WTC11 (cell line): ENCODE measurements around the gene RPS29. TPM values are rescaled to one million over a fixed set of nuclear protein-coding genes. Genes with fewer than 3 reads are reported as not detected.
A peak's percentile ranks its signal among the peaks of the same experiment; 100 is the strongest.

ENCODE experiments used
- MLX ChIP-seq: sonication (generic); formaldehyde crosslinking; IDR thresholded peaks from 2 replicates; pipeline ENCODE4 v1.8.1; 2023; ENCODE audit warnings: mild to moderate bottlenecking, missing genetic modification reagents, moderate library complexity
- PRRX2 ChIP-seq: fragments of 250-450 bp; sonication (Bioruptor Pico); IDR thresholded peaks from 2 replicates; pipeline ENCODE4 v1.8.0; 2021; ENCODE audit warnings: mild to moderate bottlenecking
- SMAD4 ChIP-seq: sonication (generic); formaldehyde crosslinking; IDR thresholded peaks from 2 replicates; pipeline ENCODE4 v1.8.0; 2022; ENCODE audit warnings: mild to moderate bottlenecking, missing genetic modification reagents
- SOX15 ChIP-seq: fragments of 250-450 bp; sonication (Bioruptor Pico); IDR thresholded peaks from 2 replicates; pipeline ENCODE4 v1.9.0; 2021; ENCODE audit warnings: mild to moderate bottlenecking
- TCF7 ChIP-seq: sonication (generic); formaldehyde crosslinking; IDR thresholded peaks from 2 replicates; pipeline ENCODE4 v1.8.0; 2022; ENCODE audit warnings: mild to moderate bottlenecking, low read depth, missing genetic modification reagents, moderate library complexity
- TP53 ChIP-seq: sonication (generic); formaldehyde crosslinking; IDR thresholded peaks from 2 replicates; pipeline ENCODE4 v1.8.1; 2023; ENCODE audit warnings: mild to moderate bottlenecking, missing genetic modification reagents
- USF1 ChIP-seq: sonication (generic); formaldehyde crosslinking; IDR thresholded peaks from 2 replicates; pipeline ENCODE4 v1.8.0; 2022; ENCODE audit warnings: mild to moderate bottlenecking, missing genetic modification reagents
- ZNF138 ChIP-seq: sonication (generic); formaldehyde crosslinking; conservative IDR thresholded peaks from 2 replicates; pipeline ENCODE4 v1.8.1; 2022; ENCODE audit warnings: mild to moderate bottlenecking, moderate library complexity, missing genetic modification reagents
- ZNF219 ChIP-seq: sonication (generic); formaldehyde crosslinking; IDR thresholded peaks from 2 replicates; pipeline ENCODE4 v1.8.0; 2023; ENCODE audit warnings: missing genetic modification reagents, mild to moderate bottlenecking, borderline replicate concordance
- ZNF396 ChIP-seq: fragments of 250-450 bp; sonication (Bioruptor Pico); IDR thresholded peaks from 2 replicates; pipeline ENCODE4 v1.8.0; 2021; ENCODE audit warnings: mild to moderate bottlenecking, moderate library complexity, borderline replicate concordance
- ZNF416 ChIP-seq: fragments of 250-450 bp; sonication (Bioruptor Pico); IDR thresholded peaks from 2 replicates; pipeline ENCODE4 v1.9.0; 2021; ENCODE audit warnings: mild to moderate bottlenecking, inconsistent platforms
- ZNF532 ChIP-seq: fragments of 250-450 bp; sonication (Bioruptor Pico); IDR thresholded peaks from 2 replicates; pipeline ENCODE4 v1.9.0; 2021; ENCODE audit warnings: mild to moderate bottlenecking, borderline replicate concordance
- ZNF671 ChIP-seq: fragments of 250-450 bp; sonication (Bioruptor Pico); IDR thresholded peaks from 2 replicates; pipeline ENCODE4 v1.8.0; 2021; ENCODE audit warnings: mild to moderate bottlenecking
- total RNA-seq: library from RNA; stranded (reverse); gene quantifications from 3 replicates; pipeline ENCODE4 v1.2.3, GENCODE V29; 2021
- TF ChIP-seq, protein P1 (sequence below): sonication (generic); formaldehyde crosslinking; IDR thresholded peaks from 2 replicates; pipeline ENCODE4 v1.8.1; 2022; ENCODE audit warnings: mild to moderate bottlenecking, missing genetic modification reagents, moderate library complexity, borderline replicate concordance
- TF ChIP-seq, protein P2 (sequence below): fragments of 200-600 bp; IDR thresholded peaks from 2 replicates; pipeline ENCODE4 v1.8.0; 2022; ENCODE audit warnings: antibody characterized with exemption
- TF ChIP-seq, protein P3 (sequence below): sonication (generic); formaldehyde crosslinking; IDR thresholded peaks from 2 replicates; pipeline ENCODE4 v1.8.1; 2023; ENCODE audit warnings: mild to moderate bottlenecking, missing genetic modification reagents

Gene RPS29
- total RNA-seq, 1 experiment from 2014 or later, result 2,168 TPM

- peak; percentile 13; the same call in 1 of the 2 replicates for TF ChIP-seq ZNF532 (CRISPR knock-in tag)
- TF ChIP-seq PRRX2 (CRISPR knock-in tag), result peak; percentile 68
- TF ChIP-seq TCF7, result no peak
- no peak for TF ChIP-seq ZNF138
- TF ChIP-seq, protein P1, sequence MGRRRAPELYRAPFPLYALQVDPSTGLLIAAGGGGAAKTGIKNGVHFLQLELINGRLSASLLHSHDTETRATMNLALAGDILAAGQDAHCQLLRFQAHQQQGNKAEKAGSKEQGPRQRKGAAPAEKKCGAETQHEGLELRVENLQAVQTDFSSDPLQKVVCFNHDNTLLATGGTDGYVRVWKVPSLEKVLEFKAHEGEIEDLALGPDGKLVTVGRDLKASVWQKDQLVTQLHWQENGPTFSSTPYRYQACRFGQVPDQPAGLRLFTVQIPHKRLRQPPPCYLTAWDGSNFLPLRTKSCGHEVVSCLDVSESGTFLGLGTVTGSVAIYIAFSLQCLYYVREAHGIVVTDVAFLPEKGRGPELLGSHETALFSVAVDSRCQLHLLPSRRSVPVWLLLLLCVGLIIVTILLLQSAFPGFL, result peak; percentile 67; the same call in 1 of the 2 replicates
- TF ChIP-seq ZNF671, result peak; percentile 93
- no peak for TF ChIP-seq SMAD4
- TF ChIP-seq MLX, result no peak
- TF ChIP-seq, protein P2, sequence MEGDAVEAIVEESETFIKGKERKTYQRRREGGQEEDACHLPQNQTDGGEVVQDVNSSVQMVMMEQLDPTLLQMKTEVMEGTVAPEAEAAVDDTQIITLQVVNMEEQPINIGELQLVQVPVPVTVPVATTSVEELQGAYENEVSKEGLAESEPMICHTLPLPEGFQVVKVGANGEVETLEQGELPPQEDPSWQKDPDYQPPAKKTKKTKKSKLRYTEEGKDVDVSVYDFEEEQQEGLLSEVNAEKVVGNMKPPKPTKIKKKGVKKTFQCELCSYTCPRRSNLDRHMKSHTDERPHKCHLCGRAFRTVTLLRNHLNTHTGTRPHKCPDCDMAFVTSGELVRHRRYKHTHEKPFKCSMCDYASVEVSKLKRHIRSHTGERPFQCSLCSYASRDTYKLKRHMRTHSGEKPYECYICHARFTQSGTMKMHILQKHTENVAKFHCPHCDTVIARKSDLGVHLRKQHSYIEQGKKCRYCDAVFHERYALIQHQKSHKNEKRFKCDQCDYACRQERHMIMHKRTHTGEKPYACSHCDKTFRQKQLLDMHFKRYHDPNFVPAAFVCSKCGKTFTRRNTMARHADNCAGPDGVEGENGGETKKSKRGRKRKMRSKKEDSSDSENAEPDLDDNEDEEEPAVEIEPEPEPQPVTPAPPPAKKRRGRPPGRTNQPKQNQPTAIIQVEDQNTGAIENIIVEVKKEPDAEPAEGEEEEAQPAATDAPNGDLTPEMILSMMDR, result no peak
- no peak for TF ChIP-seq ZNF396
- peak; percentile 96 for TF ChIP-seq ZNF416 (CRISPR knock-in tag)
- TF ChIP-seq ZNF219 (CRISPR knock-in tag), result no peak
- TF ChIP-seq, protein P3, sequence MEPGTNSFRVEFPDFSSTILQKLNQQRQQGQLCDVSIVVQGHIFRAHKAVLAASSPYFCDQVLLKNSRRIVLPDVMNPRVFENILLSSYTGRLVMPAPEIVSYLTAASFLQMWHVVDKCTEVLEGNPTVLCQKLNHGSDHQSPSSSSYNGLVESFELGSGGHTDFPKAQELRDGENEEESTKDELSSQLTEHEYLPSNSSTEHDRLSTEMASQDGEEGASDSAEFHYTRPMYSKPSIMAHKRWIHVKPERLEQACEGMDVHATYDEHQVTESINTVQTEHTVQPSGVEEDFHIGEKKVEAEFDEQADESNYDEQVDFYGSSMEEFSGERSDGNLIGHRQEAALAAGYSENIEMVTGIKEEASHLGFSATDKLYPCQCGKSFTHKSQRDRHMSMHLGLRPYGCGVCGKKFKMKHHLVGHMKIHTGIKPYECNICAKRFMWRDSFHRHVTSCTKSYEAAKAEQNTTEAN (CRISPR knock-in tag), result no peak
- no peak for TF ChIP-seq USF1 (CRISPR knock-in tag)
- TF ChIP-seq TP53, result no peak
- no peak for TF ChIP-seq SOX15 (CRISPR knock-in tag)
- TF ChIP-seq, all 79 proteins: peak for 11
Measured at GRCh38 chr14:49582113-49582977, 3.8 kb downstream of the RPS29 start (continued).
